Suprapubic skin (tissue), 4 donors: Measurements from ENCODE around the gene IQGAP2. TPM values are rescaled to one million over a fixed set of nuclear protein-coding genes. Genes with fewer than 3 reads are reported as not detected.

ENCODE experiments used
- DNase-seq, 2 donors: peaks; one replicate each; pipeline ENCODE4 v3.0.0-alpha.2; 2019; ENCODE audit warnings: low spot score in 2 of 2
- H3K27ac ChIP-seq: fragments of 200-600 bp; sonication (generic); one replicate; pipeline ENCODE4 v1.5.1; 2019
- H3K27me3 ChIP-seq: fragments of 200-600 bp; sonication (generic); one replicate; pipeline ENCODE4 v1.5.1; 2019
- H3K36me3 ChIP-seq: fragments of 200-600 bp; sonication (generic); one replicate; pipeline ENCODE4 v1.5.1; 2019
- H3K4me1 ChIP-seq: fragments of 200-600 bp; sonication (generic); one replicate; pipeline ENCODE4 v1.5.1; 2019
- H3K4me3 ChIP-seq: fragments of 200-600 bp; sonication (generic); one replicate; pipeline ENCODE4 v1.5.1; 2019; ENCODE audit warnings: mild to moderate bottlenecking
- H3K9me3 ChIP-seq: fragments of 200-600 bp; sonication (generic); one replicate; pipeline ENCODE4 v1.5.1; 2019
- EP300 ChIP-seq: sonication (generic); formaldehyde crosslinking; IDR thresholded peaks from one replicate; pipeline ENCODE4 v1.6.1; 2017; ENCODE audit warnings: antibody characterized with exemption
- POLR2A ChIP-seq, 2 donors: fragments of 450-650 bp; IDR thresholded peaks; one replicate each; pipeline ENCODE4 v1.6.1; 2017; ENCODE audit warnings: antibody characterized with exemption in 2 of 2, mild to moderate bottlenecking in 2 of 2, moderate library complexity in 2 of 2
- POLR2AphosphoS5 ChIP-seq, 3 donors: sonication (generic); formaldehyde crosslinking; IDR thresholded peaks; one replicate each; pipeline ENCODE4 v1.6.1; 2017; ENCODE audit warnings: antibody characterized with exemption in 3 of 3
- WGBS: methylation state at CpG from one replicate; pipeline ENCODE4 v1.1.5; 2018; 5-methylcytosine and 5-hydroxymethylcytosine counted together
- total RNA-seq, 4 donors: library from RNA; depleted of rRNA; stranded (reverse); fragments of >200 nt; gene quantifications; one replicate each; pipeline ENCODE4 v1.1.0, GENCODE V29; 2016
- TF ChIP-seq, protein P1 (sequence below), 2 donors: fragments of 200-600 bp in 1 of 2; fragments of 450-650 bp in 1 of 2; sonication (generic) in 1 of 2; IDR thresholded peaks; one replicate each; pipeline ENCODE4 v1.5.1; 2016 to 2019; ENCODE audit warnings: antibody characterized with exemption in 2 of 2, mild to moderate bottlenecking in 1 of 2, moderate library complexity in 1 of 2

Gene IQGAP2
- total RNA-seq, 4 donors from 2014 or later, result 10.1 to 49.0 (median 12.8) TPM

DNA sequence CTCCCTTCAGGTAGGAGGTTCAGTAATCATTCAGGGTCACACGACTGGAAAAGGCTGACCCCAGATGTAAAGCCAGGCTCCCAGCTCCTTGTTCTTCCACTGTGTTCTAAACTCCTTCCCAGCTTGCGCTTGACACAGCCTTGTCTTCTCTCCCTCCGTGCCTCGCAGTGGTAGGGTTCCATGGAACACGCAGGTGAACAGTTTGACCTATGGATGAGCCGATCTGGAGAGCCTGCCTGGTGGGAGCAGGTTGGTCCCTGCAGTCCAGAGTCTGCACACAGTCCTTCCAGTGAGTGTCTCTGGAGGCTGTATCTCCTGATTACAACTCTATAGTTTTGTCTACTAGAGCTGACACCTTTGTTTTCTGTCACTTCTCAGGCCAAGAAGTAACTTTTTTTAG, 85.9 kb downstream of the IQGAP2 start:
- H3K9me3 ChIP-seq, result no peaks in the 10 kb centered on the region
- no peaks in the 10 kb centered on the region for H3K36me3 ChIP-seq
- no peak overlapping the region for H3K27ac ChIP-seq
- no peaks in the 10 kb centered on the region for H3K27me3 ChIP-seq
- TF ChIP-seq POLR2A (IDR thresholded peaks at IDR 0.05) (no peak), EP300 (no peak), POLR2AphosphoS5 (IDR thresholded peaks at IDR 0.05) (no peak)
- TF ChIP-seq, protein P1, sequence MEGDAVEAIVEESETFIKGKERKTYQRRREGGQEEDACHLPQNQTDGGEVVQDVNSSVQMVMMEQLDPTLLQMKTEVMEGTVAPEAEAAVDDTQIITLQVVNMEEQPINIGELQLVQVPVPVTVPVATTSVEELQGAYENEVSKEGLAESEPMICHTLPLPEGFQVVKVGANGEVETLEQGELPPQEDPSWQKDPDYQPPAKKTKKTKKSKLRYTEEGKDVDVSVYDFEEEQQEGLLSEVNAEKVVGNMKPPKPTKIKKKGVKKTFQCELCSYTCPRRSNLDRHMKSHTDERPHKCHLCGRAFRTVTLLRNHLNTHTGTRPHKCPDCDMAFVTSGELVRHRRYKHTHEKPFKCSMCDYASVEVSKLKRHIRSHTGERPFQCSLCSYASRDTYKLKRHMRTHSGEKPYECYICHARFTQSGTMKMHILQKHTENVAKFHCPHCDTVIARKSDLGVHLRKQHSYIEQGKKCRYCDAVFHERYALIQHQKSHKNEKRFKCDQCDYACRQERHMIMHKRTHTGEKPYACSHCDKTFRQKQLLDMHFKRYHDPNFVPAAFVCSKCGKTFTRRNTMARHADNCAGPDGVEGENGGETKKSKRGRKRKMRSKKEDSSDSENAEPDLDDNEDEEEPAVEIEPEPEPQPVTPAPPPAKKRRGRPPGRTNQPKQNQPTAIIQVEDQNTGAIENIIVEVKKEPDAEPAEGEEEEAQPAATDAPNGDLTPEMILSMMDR (IDR thresholded peaks at IDR 0.05), result no peak
- DNase-seq, result no peak
- H3K4me1 ChIP-seq, result no peaks in the 10 kb centered on the region
- no peak overlapping the region for H3K4me3 ChIP-seq
- WGBS, result 82% methylated on average over 6 of the region's 6 CpGs

DNA sequence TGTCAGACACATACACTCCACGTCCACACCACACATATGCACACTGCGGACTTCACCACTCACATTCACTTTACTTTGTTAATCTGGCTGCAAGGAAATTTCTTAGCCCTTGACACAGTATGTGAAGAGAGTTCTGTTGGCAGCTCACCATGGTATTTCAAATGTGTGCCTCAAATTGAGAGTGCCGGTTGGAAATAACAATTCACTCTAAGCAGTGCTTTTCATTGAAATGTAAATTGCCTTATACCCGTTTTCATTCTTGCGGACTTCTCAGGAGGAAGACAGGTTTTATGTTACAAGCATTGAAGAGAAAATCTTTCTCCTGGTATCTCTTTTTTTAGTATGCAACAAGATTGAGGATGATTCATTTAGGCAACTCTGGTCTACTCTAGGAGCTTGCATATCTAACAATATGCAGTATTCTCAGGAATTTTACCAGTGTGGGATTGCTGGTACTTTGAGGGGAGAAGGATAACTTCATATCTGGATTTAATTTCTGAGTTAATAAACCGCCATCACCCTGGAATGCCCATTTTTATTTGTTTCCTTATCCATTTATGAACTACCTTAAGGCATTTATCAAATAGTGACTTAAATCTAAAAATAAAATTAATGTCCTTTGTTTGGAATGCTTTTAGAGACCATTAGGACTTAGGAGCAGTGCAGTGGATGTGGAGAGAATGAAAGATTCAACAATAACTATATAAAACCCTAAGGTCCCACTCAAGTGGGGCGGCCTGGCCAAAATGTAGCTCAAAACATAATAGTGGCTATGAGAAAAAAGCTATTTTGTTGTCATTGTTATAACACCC, 87.0 kb downstream of the IQGAP2 start:
- no peak for DNase-seq
- 81% methylated on average over 7 of the region's 7 CpGs for WGBS
- no peaks in the 10 kb centered on the region for H3K27me3 ChIP-seq
- H3K4me1 ChIP-seq, result no peaks in the 10 kb centered on the region
- no peak overlapping the region for H3K27ac ChIP-seq
- no peaks in the 10 kb centered on the region for H3K36me3 ChIP-seq
- no peaks in the 10 kb centered on the region for H3K9me3 ChIP-seq
- TF ChIP-seq EP300 (no peak), POLR2A (IDR thresholded peaks at IDR 0.05) (no peak), POLR2AphosphoS5 (IDR thresholded peaks at IDR 0.05) (no peak)
- TF ChIP-seq, protein P1 (IDR thresholded peaks at IDR 0.05), result no peak
- no peak overlapping the region for H3K4me3 ChIP-seq

DNA sequence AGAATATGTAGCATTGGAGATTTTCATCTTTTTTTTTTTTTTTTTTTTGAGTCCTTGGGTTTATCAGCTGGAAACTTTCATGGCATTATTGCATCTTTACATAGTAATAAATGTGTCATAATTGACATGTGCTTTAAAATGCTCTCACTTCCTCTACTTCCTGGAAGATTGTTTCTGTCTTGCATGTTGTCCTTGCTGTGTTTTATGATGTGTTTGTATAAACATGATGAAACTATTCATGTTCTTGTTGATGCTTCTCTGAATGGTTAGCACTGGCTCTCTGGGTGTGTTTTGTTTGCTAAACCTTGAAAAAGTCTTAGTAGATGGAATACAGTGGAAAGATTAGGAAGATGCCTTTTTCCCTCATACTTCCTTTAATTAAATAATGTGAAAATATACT, 87.9 kb downstream of the IQGAP2 start:
- Histone ChIP-seq H3K4me3 (no peak overlapping the region), H3K27me3 (no peaks in the 10 kb centered on the region), H3K9me3 (no peaks in the 10 kb centered on the region), H3K4me1 (no peaks in the 10 kb centered on the region), H3K36me3 (no peaks in the 10 kb centered on the region), H3K27ac (no peak overlapping the region)
- no peak for DNase-seq
- TF ChIP-seq, protein P1 (IDR thresholded peaks at IDR 0.05), result no peak
- TF ChIP-seq POLR2AphosphoS5 (IDR thresholded peaks at IDR 0.05), result no peak
- TF ChIP-seq POLR2A (IDR thresholded peaks at IDR 0.05), result no peak
- no peak for TF ChIP-seq EP300

DNA sequence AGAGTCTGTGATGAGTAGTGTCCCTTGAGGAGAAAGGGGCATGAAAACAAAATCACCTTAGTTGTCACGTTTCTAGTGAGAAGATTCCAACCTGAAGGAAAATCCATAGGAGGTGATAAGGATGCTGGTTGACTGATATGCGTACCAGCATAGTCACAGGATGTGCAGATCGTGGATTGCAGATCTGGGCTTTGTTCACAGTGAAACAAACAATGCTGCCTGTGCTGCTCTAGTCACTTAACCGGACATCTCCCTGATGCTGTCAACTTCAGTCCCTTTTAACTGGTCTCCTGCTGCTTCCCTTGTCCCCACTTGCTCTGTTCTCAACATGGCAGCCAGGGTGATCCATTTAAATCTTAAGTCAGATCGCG, 89.7 kb downstream of the IQGAP2 start:
- Histone ChIP-seq H3K27me3 (no peaks in the 10 kb centered on the region), H3K9me3 (no peaks in the 10 kb centered on the region), H3K36me3 (no peaks in the 10 kb centered on the region), H3K4me1 (no peaks in the 10 kb centered on the region), H3K27ac (no peak overlapping the region), H3K4me3 (no peak overlapping the region)
- 96% methylated on average over 6 of the region's 6 CpGs for WGBS
- no peak for TF ChIP-seq EP300
- TF ChIP-seq POLR2AphosphoS5 (IDR thresholded peaks at IDR 0.05), result no peak
- TF ChIP-seq, protein P1 (IDR thresholded peaks at IDR 0.05), result no peak
- no peak for TF ChIP-seq POLR2A (IDR thresholded peaks at IDR 0.05)
- no peak for DNase-seq

DNA sequence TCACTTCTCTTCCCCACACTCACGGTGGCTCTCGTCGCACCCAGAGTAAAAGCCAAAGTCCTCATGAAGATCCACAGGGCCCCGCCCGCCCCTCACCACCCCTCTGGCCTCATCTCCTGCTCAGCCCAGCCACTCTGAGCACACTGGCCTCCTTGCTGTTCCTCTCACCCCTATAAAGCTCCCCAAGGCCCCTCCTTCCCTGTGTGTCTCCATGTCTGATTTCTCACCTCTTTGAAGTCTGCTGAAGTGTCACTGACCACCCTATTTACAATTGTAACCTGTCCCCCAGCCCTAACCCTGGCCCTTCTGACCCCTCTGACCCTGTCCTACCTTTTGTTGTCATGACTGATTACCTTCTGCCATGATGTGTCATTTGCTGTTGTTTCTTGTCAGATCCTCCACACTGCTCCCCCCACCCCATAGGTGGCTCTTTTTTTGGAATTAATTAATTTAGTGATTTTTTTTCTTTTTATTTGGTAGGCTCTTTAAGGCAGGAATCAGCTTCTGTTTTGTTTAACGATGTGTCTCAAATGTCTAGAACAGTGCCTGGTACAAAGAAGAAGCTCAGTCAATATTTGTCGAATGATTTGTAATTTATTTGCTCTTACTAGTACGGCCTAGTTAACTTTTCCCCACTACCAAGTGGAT, 90.2 kb downstream of the IQGAP2 start:
- H3K36me3 ChIP-seq, result no peaks in the 10 kb centered on the region
- no peak overlapping the region for H3K4me3 ChIP-seq
- 92% methylated on average over 8 of the region's 8 CpGs for WGBS
- TF ChIP-seq POLR2A (IDR thresholded peaks at IDR 0.05) (no peak), EP300 (no peak), POLR2AphosphoS5 (IDR thresholded peaks at IDR 0.05) (no peak)
- TF ChIP-seq, protein P1 (IDR thresholded peaks at IDR 0.05), result no peak
- H3K4me1 ChIP-seq, result no peaks in the 10 kb centered on the region
- H3K27ac ChIP-seq, result no peak overlapping the region
- no peak for DNase-seq
- H3K9me3 ChIP-seq, result no peaks in the 10 kb centered on the region
- no peaks in the 10 kb centered on the region for H3K27me3 ChIP-seq
